Peyer's patch (tissue), 4 donors: Measurements from ENCODE around the gene SLC16A2. TPM values are rescaled to one million over a fixed set of nuclear protein-coding genes. Genes with fewer than 3 reads are reported as not detected.

ENCODE experiments used
- DNase-seq, 3 donors: peaks; one replicate each; pipeline ENCODE4 v3.0.0-alpha.2; 2017 to 2019
- H3K27ac ChIP-seq, 4 donors: fragments of 200-600 bp; sonication (generic); one replicate each; pipeline ENCODE4 v1.5.1; 2016 to 2019
- H3K27me3 ChIP-seq, 2 donors: fragments of 200-600 bp; sonication (generic); one replicate each; pipeline ENCODE4 v1.5.1; 2019
- H3K36me3 ChIP-seq, 3 donors: fragments of 200-600 bp; sonication (generic); one replicate each; pipeline ENCODE4 v1.5.1; 2016 to 2019
- H3K4me1 ChIP-seq, 4 donors: fragments of 200-600 bp; sonication (generic); one replicate each; pipeline ENCODE4 v1.5.1; 2016 to 2019
- H3K4me3 ChIP-seq, 4 donors: fragments of 200-600 bp; sonication (generic); 1 replicate in 3 of 4; 2 replicates in 1 of 4; pipeline ENCODE4 v1.5.1; 2016 to 2019; ENCODE audit warnings: mild to moderate bottlenecking in 1 of 4
- H3K9me3 ChIP-seq, 4 donors: fragments of 200-600 bp; sonication (generic); one replicate each; pipeline ENCODE4 v1.5.1; 2016 to 2019; ENCODE audit warnings: mild to moderate bottlenecking in 1 of 4
- CTCF ChIP-seq, 6 experiments: fragments of 450-650 bp in 4 of 6; fragments of 200-600 bp in 2 of 6; sonication (generic) in 1 of 6; IDR thresholded peaks; one replicate each; pipeline ENCODE4 v1.5.1; 2017 to 2019; ENCODE audit warnings: antibody characterized with exemption in 6 of 6, mild to moderate bottlenecking in 3 of 6, moderate library complexity in 1 of 6
- POLR2A ChIP-seq, 2 donors: fragments of 450-650 bp; IDR thresholded peaks; one replicate each; pipeline ENCODE4 v1.5.1; 2017; ENCODE audit warnings: antibody characterized with exemption in 2 of 2, mild to moderate bottlenecking in 2 of 2, moderate library complexity in 2 of 2
- total RNA-seq, 4 donors: library from RNA; depleted of rRNA; stranded (reverse); fragments of >200 nt; gene quantifications; one replicate each; pipeline ENCODE4 v1.1.0, GENCODE V29; 2016

Gene SLC16A2
- total RNA-seq, 4 donors from 2014 or later: 0.18 to 2.5 (median 1.8) TPM

- no peaks in the 10 kb centered on the region for H3K4me1 ChIP-seq
- H3K27ac ChIP-seq: no peak overlapping the region
- TF ChIP-seq CTCF (IDR thresholded peaks at IDR 0.05) (no peak), POLR2A (IDR thresholded peaks at IDR 0.05) (no peak)
- H3K36me3 ChIP-seq: no peaks in the 10 kb centered on the region
- H3K4me3 ChIP-seq: no peak overlapping the region
- no peak for DNase-seq
- H3K27me3 ChIP-seq: no peaks in the 10 kb centered on the region
- no peaks in the 10 kb centered on the region for H3K9me3 ChIP-seq
These were observed 32.1 kb upstream of the SLC16A2 start for GRCh38 chrX:74389016-74389722.

DNA sequence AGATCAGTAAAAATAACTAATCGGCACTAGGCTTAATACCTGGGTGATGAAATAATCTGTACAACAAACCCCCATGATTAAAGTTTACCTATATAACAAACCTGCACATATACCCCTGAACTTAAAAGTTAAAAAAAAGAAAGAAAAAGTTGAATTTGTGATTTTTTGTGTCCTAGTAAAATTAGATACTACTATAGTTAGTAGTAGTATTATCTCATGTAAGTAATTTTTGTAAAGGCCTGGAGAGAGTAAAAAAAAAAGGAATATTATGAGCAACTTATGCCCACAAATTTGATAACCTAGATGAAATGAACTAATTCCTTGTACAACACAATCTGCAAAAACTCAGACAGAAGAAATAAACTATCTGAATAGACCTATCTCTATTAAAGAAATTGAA is 25.7 kb upstream of the SLC16A2 start:
- no peak overlapping the region for H3K4me3 ChIP-seq
- no peak for DNase-seq

DNA sequence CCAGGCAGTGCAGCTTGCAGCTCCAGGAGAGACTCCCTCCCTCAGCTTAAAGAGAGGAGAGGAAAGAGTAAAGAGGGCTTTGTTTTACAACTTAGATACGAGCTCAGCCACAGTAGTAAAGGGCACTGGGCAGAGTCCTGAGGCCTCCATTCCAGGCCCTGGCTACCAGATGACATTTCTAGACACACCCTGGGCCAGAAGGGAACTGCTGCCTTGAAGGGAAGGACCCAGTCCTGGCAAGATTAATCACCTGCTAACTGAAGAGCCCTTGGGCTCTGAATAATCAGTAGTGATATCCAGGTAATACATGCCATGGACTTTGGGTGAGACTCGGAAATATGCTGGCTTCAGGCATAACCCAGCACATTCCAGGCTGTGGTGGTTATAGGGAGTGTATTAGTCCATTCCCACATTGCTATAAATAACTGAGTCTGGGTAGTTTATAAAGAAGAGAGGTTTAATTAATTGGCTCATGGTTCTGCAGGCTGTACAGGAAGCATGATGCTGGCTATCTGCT is 15.3 kb upstream of the SLC16A2 start:
- no peaks in the 10 kb centered on the region for H3K27me3 ChIP-seq
- no peak overlapping the region for H3K4me3 ChIP-seq
- no peak overlapping the region for H3K27ac ChIP-seq
- DNase-seq: no peak
- H3K9me3 ChIP-seq: no peaks in the 10 kb centered on the region
- no peaks in the 10 kb centered on the region for H3K4me1 ChIP-seq
- TF ChIP-seq POLR2A (IDR thresholded peaks at IDR 0.05): no peak
- no peak for TF ChIP-seq CTCF (IDR thresholded peaks at IDR 0.05)
- H3K36me3 ChIP-seq: no peaks in the 10 kb centered on the region

More for the DNA sequence above, 25.7 kb upstream of the SLC16A2 start:
- Histone ChIP-seq H3K4me1 (no peaks in the 10 kb centered on the region), H3K27me3 (no peaks in the 10 kb centered on the region), H3K9me3 (no peaks in the 10 kb centered on the region), H3K36me3 (no peaks in the 10 kb centered on the region), H3K27ac (no peak overlapping the region)
- TF ChIP-seq POLR2A (IDR thresholded peaks at IDR 0.05) (no peak), CTCF (IDR thresholded peaks at IDR 0.05) (no peak)

DNA sequence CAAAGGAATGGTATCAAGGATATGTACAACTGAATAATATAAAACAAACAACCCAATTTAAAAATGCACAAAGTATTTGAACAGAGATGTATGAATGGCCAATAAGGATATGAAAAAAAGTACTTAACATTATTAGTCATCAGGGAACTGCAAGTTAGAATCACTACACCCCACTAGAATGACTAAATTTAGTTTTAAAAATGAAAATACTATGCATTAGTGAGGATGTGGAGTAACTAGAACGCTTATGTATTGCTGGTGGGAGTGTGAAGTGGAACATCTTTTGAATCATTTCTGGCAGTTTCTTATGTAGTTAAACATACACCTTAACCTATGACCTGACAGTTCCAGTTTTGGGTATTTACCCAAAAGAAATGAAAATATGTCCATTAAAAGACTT is 13.0 kb upstream of the SLC16A2 start:
- no peak for TF ChIP-seq CTCF (IDR thresholded peaks at IDR 0.05)
- no peak for TF ChIP-seq POLR2A (IDR thresholded peaks at IDR 0.05)
- Histone ChIP-seq H3K4me1 (no peaks in the 10 kb centered on the region), H3K4me3 (no peak overlapping the region), H3K27me3 (no peaks in the 10 kb centered on the region), H3K27ac (no peak overlapping the region), H3K9me3 (no peaks in the 10 kb centered on the region), H3K36me3 (no peaks in the 10 kb centered on the region)
- DNase-seq: no peak

- Histone ChIP-seq H3K27ac (peak overlapping the region in 3 of 4 donors; percentile 62 to 85 (median 76)), H3K27me3 (no peaks in the 10 kb centered on the region), H3K9me3 (no peaks in the 10 kb centered on the region), H3K4me3 (peak overlapping the region; percentile 30 to 59 (median 46)), H3K36me3 (no peaks in the 10 kb centered on the region), H3K4me1 (peaks cover 0 to 14% (median 0%) of the 10 kb centered on the region in 4 donors)
- DNase-seq: peak in 1 of 3 donors; percentile 47
- TF ChIP-seq CTCF (IDR thresholded peaks at IDR 0.05) (no peak), POLR2A (IDR thresholded peaks at IDR 0.05) (no peak)
These were observed 1.5 kb upstream of the SLC16A2 start for GRCh38 chrX:74419864-74420195.
